Peyer's patch (tissue), 4 donors: Measurements from ENCODE around the gene CGB8. TPM values are rescaled to one million over a fixed set of nuclear protein-coding genes. Genes with fewer than 3 reads are reported as not detected.
"Not testable (repeated sequence)": the region's sequence is repeated elsewhere in the genome, so short reads cannot be mapped to it uniquely, and the experiment has no call there.

Experiments used
- DNase-seq, 3 donors: peaks; one replicate each; pipeline ENCODE4 v3.0.0-alpha.2; 2017 to 2019
- H3K27ac ChIP-seq, 4 donors: fragments of 200-600 bp; sonication (generic); one replicate each; pipeline ENCODE4 v1.5.1; 2016 to 2019
- H3K27me3 ChIP-seq, 2 donors: fragments of 200-600 bp; sonication (generic); one replicate each; pipeline ENCODE4 v1.5.1; 2019
- H3K36me3 ChIP-seq, 3 donors: fragments of 200-600 bp; sonication (generic); one replicate each; pipeline ENCODE4 v1.5.1; 2016 to 2019
- H3K4me1 ChIP-seq, 4 donors: fragments of 200-600 bp; sonication (generic); one replicate each; pipeline ENCODE4 v1.5.1; 2016 to 2019
- H3K4me3 ChIP-seq, 4 donors: fragments of 200-600 bp; sonication (generic); 1 replicate in 3 of 4; 2 replicates in 1 of 4; pipeline ENCODE4 v1.5.1; 2016 to 2019; ENCODE audit warnings: mild to moderate bottlenecking in 1 of 4
- H3K9me3 ChIP-seq, 4 donors: fragments of 200-600 bp; sonication (generic); one replicate each; pipeline ENCODE4 v1.5.1; 2016 to 2019; ENCODE audit warnings: mild to moderate bottlenecking in 1 of 4
- CTCF ChIP-seq, 6 experiments: fragments of 450-650 bp in 4 of 6; fragments of 200-600 bp in 2 of 6; sonication (generic) in 1 of 6; IDR thresholded peaks; one replicate each; pipeline ENCODE4 v1.5.1; 2017 to 2019; ENCODE audit warnings: antibody characterized with exemption in 6 of 6, mild to moderate bottlenecking in 3 of 6, moderate library complexity in 1 of 6
- POLR2A ChIP-seq, 2 donors: fragments of 450-650 bp; IDR thresholded peaks; one replicate each; pipeline ENCODE4 v1.5.1; 2017; ENCODE audit warnings: antibody characterized with exemption in 2 of 2, mild to moderate bottlenecking in 2 of 2, moderate library complexity in 2 of 2
- total RNA-seq, 4 donors: library from RNA; depleted of rRNA; stranded (reverse); fragments of >200 nt; gene quantifications; one replicate each; pipeline ENCODE4 v1.1.0, GENCODE V29; 2016

The CGB8 gene
- total RNA-seq, 4 donors from 2014 or later: not detected

GRCh38 chr19:49056101-49056901 is 7.4 kb upstream of the CGB8 start:
- no peaks in the 10 kb centered on the region for H3K36me3 ChIP-seq
- H3K9me3 ChIP-seq: no peaks in the 10 kb centered on the region
- peak overlapping the region; percentile 39 to 62 (median 60) for H3K4me3 ChIP-seq
- peaks cover 0 to 19% (median 10%) of the 10 kb centered on the region in 4 donors for H3K4me1 ChIP-seq
- H3K27me3 ChIP-seq: no peaks in the 10 kb centered on the region
- H3K27ac ChIP-seq: no peak overlapping the region
- peak; percentile 45 to 76 (median 72) for DNase-seq
- peak in 4 of 6 experiments; percentile 15 to 38 (median 28) for TF ChIP-seq CTCF (IDR thresholded peaks at IDR 0.05)
- TF ChIP-seq POLR2A (IDR thresholded peaks at IDR 0.05): no peak

- not testable (repeated sequence) for H3K36me3 ChIP-seq, H3K4me3 ChIP-seq, H3K4me1 ChIP-seq, H3K9me3 ChIP-seq, H3K27ac ChIP-seq, DNase-seq, H3K27me3 ChIP-seq
Observed at GRCh38 chr19:49050376-49051033, 1.6 kb upstream of the CGB8 start.

- not testable (repeated sequence) for H3K9me3 ChIP-seq, DNase-seq, H3K4me1 ChIP-seq, H3K4me3 ChIP-seq, H3K27me3 ChIP-seq, H3K27ac ChIP-seq, H3K36me3 ChIP-seq
Observed at GRCh38 chr19:49049834-49050233, 923 bp upstream of the CGB8 start.

GRCh38 chr19:49043548-49043947 is 5.4 kb downstream of the CGB8 start, which contains the start of gene CGB5:
TSS of gene CGB5 (plus strand) at chr19:49043848. CDS start at chr19:49044210, 362 bp downstream.
- H3K36me3 ChIP-seq, H3K27ac ChIP-seq, DNase-seq, H3K27me3 ChIP-seq, H3K9me3 ChIP-seq, H3K4me3 ChIP-seq, H3K4me1 ChIP-seq: not testable (repeated sequence)

GRCh38 chr19:49042666-49043065 is 6.2 kb downstream of the CGB8 start:
- H3K36me3 ChIP-seq, H3K9me3 ChIP-seq, DNase-seq, H3K27me3 ChIP-seq, H3K27ac ChIP-seq, H3K4me1 ChIP-seq, H3K4me3 ChIP-seq: not testable (repeated sequence)

GRCh38 chr19:49042177-49042576 is 6.7 kb downstream of the CGB8 start:
- TF ChIP-seq CTCF (IDR thresholded peaks at IDR 0.05): no peak
- TF ChIP-seq POLR2A (IDR thresholded peaks at IDR 0.05): no peak
- Histone ChIP-seq H3K4me1 (no peaks in the 10 kb centered on the region), H3K27ac (no peak overlapping the region), H3K4me3 (no peak overlapping the region), H3K9me3 (no peaks in the 10 kb centered on the region), H3K36me3 (no peaks in the 10 kb centered on the region), H3K27me3 (no peaks in the 10 kb centered on the region)
- no peak for DNase-seq

- DNase-seq, H3K4me1 ChIP-seq, H3K9me3 ChIP-seq: not testable (repeated sequence)
Observed at GRCh38 chr19:49039736-49040135, 9.2 kb downstream of the CGB8 start.

GRCh38 chr19:49038557-49039276 is 10.2 kb downstream of the CGB8 start:
- not testable (repeated sequence) for H3K4me1 ChIP-seq, H3K27me3 ChIP-seq, H3K9me3 ChIP-seq, H3K36me3 ChIP-seq, H3K4me3 ChIP-seq, DNase-seq, H3K27ac ChIP-seq

More at GRCh38 chr19:49039736-49040135, 9.2 kb downstream of the CGB8 start:
- H3K27ac ChIP-seq, H3K27me3 ChIP-seq, H3K36me3 ChIP-seq, H3K4me3 ChIP-seq: not testable (repeated sequence)

- H3K36me3 ChIP-seq, H3K4me1 ChIP-seq, H3K27me3 ChIP-seq, DNase-seq, H3K27ac ChIP-seq, H3K4me3 ChIP-seq, H3K9me3 ChIP-seq: not testable (repeated sequence)
Observed at GRCh38 chr19:49038111-49038510, 10.8 kb downstream of the CGB8 start.
